Activated CD4-positive, alpha-beta T cell treated with anti-CD3 and anti-CD28 coated beads, Interleukin-2, Interleukin-4, amounts not matched to agents 100 ng/mL and 50 ng/mL, durations not matched to agents 16 hours and 8 hours (primary cell): ENCODE results near the gene KLHDC7A.
"Not testable (repeated sequence)": the region's sequence is repeated elsewhere in the genome, so short reads cannot be mapped to it uniquely, and the experiment has no call there.

Experiments used
- DNase-seq: peaks from one replicate; pipeline ENCODE4 v3.0.0-alpha.2; 2020; ENCODE audit warnings: low spot score

KLHDC7A gene

DNA sequence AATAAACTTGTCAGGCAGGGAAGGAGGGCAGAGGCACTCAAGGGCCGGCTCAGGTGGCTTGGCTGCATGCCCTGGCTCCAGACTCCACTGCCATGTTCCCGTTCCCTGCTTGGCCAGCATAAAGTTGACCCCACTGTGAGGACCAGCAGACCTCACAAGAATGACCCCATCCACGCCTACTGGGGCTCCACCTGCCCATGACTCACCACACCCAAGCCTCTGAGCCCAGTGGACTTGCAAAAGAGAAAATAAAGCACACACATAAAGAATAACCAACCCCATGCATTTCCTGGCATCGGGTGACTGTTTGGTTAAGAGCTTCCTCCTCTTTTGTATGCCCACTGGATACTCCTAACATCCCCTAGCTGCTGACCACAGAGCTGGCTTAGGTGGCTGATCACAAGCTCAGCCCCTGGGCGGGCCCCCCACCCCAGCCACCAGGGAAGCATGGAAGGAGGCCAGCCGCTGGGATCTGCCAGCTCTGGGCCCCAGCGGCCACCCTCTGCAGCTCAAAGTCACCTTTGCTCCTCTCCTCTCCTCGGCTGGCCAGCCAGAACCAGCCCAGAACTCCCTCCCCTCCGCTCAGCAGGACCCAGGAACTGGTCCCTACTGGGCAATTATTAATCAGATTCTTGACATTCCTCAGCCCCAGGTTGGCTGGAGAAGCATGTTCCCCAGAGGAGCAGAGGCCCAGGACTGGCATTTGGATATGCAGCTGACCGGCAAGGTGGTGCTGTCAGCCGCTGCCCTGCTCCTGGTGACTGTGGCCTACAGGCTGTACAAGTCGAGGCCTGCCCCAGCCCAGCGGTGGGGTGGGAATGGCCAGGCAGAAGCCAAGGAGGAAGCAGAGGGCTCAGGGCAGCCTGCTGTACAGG is at the start of gene KLHDC7A:
Gene KLHDC7A, plus strand, starts transcription at position 616 of the 875 bp plus-strand sequence. Its CDS starts 52 bp downstream, at position 668.
- DNase-seq = no peak

DNA sequence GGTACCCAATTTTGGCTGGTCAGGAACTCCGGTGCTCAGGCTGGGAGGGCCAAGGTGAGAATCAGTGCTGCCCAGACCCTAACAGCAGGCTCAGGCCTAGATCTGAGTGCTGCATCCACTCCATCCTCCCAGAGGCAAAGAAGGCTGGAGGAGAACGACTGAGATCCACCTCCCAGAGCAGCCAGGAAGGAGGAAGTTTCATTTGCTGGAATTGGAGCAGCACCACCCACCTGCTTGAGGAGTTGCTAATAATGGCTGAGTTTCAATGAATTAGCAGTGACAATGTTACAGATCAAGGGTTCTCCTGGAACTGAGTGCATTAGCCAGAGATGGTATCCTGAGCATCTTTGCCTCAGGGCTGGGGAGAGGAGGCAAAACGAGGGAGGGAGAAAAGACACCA is 46.7 kb upstream of the KLHDC7A start:
- DNase-seq = no peak

DNA sequence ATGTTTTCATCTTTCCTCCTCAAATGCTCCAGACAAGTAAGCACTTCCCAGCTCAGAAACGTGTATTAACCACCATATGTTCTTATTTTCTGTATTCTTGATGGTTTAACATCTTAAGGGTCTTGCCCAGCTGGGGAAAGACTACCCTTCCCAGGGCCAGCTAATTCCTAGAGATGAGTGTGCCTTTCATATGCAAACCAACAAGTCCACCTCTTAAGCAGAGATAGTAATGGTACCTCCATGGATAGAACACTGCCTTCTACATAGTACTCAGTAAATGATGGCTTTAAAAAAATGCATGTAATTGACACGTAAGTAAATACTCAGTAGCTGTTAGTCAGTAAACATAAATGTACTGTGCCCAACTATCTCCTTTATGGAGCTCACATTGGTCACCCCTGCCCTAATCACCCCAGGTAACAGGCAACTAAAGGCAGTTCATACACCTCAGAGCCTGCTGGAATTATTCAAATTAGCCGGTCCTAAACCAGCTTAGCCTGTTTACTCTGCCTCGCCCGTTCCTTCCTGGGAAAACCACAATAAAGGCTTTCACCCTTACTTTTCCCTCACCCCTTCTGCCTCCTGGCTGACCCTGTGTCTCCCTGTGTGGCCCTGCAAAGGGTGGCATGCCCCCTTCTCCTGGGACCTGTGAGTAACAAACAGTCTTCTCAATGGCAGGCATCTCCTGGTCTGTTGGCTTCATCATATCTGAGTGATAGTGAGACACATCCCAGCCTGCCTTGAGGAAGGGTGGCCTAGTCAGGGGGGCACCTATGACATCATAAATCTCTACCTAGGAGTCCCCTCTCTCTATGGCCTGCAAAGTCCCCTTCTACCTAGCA is 40.1 kb upstream of the KLHDC7A start:
- no peak for DNase-seq

DNA sequence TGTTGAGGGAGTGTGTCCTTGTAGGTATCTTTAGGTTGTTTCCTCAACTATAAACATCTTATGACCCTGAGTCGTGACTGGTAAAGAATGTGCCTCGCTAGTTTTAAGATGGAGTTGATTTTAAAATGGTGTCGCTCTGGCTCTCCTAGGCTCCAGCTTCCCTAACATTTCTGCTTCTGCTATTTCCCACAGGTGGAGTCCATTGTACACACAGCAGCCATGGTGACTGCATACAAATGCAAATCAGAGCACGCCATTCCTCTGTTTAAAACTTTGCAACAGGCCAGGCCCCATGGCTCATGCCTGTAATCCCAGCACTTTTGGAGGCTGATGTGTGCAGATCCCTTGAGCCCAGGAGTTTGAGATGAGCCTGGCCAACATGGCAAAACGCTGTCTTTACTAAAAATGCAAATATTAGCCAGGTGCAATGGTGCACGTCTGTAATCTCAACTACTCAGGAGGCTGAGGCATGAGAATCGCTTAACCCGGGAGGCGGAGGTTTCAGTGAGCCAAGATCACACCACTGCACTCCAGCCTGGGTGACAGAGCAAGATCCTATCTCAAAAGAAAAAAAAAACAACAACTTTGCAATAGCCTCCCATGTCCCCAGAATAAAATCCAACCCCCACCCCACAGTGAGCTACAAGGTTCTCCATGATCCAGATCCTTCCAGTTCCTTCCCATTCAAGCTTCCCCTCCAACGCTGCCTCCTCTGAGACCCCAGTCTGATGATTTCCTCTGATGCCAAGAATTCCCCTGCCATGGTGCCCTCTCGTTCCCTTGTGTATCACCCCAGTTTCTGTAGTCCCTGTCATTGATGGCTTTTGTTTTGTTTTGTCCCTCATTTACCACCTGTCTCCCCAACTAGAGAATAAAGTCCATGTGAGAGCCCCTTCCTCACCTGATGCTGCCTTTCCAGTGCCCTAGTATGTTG is 36.9 kb upstream of the KLHDC7A start:
- DNase-seq = no peak

DNA sequence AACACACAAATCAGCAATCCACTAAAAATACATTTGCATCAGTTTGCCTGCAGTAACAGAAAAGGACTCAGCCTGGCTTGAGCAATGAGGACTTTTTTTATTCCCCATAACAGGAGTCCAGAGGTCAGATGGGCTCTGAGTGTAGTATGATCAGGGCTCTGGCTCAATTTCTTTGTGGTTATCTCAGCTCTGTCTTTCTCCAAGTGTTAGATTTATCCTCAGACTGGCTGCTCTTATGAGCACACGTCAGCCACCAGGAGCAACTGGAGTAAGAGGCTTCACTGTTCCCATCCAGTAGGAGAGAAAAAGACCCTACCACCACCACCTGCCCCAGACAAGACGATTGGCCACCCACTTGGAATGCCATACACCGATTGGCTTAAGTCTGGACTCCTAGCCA is 36.2 kb upstream of the KLHDC7A start:
- DNase-seq = no peak

DNA sequence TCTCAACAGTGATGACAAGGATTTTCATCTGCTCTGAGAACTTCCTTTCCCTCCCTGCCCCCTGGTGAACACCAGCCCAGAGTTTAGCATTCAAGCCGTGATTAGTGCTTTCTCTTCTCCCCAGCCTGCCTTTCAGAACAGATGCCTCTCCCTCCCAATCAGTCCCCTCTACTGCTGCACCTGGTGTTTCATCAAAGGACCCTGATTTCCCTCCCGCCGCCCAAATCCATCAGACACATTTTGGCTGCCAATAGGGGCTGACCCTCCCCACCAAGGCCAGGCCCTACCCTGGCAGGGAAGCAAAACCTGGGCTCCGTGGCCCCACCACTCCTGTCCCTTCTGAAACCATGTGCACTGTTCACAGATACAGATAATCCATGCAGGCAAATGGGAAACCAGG is 34.0 kb upstream of the KLHDC7A start:
- DNase-seq = no peak

DNA sequence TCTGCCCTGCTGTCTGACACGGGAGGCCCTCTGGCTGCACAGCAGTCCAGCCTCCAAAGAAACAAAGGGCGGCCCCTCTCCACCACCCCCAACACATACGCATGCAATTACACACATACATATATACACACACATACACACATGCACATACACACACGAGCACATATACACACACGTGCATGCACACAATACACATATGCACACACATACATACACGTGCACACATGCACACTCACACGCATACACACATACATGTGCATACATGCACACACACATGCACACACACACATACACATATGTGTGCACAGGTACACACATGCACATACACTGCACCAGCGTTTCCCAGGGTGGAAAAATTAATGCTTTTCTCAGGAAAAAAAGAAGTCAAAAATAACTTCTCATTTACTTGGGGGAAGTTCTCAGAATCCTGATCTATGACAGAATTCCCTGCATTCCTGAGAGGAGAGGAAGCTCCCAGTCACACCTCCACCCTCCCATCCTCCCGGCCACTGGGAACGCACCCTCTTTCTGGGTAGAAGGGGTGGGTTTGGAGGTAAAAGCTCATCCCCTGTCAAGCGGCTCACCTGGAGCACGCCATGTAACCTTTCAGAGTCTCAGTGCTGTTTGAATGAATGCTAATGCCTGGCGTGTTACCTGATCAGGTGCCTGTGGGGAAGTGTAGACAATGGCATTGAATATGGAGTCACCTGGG is 33.1 kb upstream of the KLHDC7A start:
- no peak for DNase-seq

DNA sequence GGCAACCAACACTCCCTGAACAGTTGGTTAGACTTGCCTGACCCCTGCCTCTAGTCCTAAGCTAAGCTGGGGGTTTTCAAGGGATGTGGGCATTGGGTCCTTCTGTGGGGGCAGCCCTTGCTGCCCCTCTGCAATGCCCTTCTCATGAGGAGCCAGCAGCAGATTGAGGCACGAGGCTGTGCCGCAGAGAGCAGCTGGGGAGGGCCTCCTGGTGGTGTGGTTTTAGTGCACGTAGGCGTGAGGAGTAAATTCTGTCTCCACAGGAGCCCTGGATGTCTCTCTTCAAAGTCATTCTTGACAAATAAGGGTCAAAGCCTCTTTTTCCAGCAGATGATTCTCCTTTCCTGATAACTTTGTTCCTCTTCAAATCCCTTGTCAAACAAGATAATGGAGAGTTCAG is 31.8 kb upstream of the KLHDC7A start:
- no peak for DNase-seq

DNA sequence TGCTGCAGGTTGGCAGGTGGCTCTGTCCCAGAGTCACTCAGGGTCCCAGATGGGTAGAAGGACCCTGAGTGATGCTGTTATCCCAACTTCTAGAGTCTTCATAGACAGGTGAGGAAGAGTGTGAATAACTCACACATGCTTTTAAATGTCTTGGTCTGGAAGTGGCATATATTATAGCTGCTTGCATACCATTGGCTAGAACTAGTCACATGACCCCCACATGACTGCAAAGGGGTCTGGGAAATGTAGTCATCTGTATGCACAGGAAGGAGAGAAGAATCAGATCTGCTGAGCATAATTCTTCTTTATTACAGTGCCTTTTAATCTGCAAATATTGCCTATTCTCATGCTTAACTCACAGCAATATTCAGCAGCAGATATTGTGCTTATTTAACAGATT is 28.2 kb upstream of the KLHDC7A start:
- peak; percentile 10 for DNase-seq

DNA sequence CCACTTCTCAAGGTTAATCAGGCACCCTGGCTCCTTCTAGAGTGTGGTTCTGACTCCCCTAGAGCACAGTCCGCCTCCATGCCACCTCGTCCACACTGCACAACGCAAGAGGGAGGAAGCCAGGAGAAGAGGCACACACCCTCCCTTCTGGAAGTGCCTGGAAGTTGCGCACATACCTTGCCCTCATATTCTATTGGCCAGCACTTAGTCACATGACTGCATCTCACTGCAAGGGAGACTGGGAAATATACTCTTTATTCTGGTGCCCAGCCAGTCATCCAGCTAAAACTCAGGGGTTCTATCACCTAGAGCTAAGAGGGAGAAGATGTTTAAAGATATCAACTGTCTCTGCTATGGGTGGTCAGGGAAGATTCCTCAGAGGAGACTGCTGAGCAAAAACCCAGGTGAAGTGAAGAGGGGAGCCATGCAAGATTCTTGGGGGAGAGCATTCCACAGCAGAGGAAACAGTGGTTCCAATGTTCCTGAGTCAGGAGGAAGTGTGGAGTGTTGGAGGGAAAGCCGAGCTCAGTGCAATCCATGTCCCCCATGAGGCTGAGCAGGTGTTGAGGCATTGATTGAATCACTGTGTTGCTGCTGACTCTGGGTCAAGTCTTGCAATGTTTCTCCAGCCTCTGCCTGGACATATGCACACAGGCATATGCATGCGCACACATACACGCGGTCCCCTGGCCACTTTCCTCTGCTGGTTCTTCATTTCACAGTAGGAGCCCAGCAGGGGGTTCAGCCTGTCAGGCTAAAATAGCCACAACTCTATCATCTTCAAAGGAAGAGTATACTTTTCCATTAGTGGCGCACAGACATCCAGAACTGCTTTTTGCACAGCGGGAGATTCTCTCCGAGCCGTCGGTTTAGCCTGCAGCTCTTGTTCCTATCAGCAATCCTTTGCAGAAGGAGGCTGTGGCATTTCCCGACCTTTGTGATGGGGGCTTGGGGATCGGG is 22.3 kb upstream of the KLHDC7A start:
- no peak for DNase-seq

DNA sequence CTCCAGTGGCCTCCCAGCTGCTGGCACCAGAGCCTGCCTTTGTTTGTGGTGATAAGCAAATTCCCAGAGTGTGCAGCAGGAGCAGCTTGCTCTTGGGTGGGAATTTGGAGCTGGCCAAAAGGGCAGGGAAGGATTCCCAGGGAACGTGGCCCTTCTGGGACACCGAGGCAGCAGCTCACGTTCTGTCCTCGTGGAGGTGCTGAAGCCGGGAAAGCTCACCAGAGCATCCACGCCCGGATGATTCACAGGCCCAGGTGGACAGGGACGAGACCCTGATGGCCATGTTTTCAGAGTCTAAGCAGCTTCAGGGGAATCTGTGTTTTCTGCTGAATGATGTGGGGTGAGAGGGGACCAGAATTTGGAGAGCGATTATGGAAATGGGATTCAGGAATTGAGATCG is 19.1 kb upstream of the KLHDC7A start:
- no peak for DNase-seq

DNA sequence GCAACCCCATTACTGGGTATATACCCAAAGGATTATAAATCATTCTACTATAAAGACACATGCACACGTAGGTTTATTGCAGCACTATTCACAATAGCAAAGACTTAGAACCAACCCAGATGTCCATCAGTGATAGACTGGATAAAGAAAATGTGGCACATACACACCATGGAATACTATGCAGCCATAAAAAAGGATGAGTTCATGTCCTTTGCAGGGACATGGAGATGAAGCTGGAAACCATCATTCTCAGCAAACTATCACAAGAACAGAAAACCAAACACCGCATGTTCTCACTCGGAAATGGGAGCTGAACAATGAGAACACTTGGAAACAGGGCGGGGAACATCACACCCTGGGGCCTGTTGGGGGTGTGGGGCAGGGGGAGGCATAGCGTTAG is 18.2 kb upstream of the KLHDC7A start:
- DNase-seq = not testable (repeated sequence)

DNA sequence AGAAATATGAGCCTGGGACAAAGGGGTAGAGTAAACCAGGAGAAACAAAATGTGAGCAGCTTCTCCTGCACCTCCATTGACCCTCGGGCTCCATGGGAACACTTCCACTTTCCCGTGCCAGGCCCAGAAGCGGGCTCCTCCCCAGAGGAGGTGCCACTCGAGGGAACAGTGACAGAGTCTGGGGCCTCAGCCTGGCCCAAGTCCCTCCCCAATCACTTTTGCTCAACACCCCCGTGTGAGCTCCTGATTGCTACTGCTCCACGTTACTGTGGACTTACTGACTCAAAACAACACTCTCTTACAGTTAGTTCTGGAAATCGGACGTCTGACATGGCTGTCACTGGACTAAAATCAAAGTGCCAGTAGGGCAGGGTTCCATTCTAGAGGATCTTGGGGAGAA is 17.7 kb upstream of the KLHDC7A start:
- DNase-seq = no peak

DNA sequence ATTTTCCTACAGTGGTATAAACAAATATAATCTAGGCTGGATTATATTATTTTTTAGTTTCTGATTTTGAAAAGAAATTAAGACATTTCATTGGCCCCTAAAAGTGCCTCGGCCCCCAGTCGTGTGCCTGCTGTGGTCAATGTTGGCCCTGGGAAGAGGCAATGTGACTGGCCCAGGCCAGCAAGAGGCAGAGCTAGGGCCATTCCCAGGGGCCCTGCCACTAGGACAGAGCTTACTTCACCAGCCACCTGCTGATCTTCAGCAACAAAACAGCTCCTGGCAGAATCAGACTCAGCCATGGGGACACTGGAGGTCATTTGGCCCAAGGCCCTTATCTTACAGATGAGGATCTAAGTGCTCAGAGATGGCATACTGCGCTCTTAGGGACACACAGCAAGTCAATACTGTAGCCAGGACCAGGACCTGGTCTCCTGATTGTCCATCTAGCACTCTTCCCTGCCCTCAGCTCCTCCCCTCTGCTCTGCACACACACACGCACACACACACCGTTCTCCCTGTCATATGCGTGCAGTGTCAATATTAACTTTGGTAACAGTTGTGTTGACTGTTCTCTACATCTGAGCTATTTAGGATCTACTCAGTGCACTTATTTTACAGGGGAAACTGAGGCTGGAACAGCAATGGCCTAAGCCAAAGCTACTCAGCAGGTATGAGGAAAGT is 16.6 kb upstream of the KLHDC7A start:
- no peak for DNase-seq

DNA sequence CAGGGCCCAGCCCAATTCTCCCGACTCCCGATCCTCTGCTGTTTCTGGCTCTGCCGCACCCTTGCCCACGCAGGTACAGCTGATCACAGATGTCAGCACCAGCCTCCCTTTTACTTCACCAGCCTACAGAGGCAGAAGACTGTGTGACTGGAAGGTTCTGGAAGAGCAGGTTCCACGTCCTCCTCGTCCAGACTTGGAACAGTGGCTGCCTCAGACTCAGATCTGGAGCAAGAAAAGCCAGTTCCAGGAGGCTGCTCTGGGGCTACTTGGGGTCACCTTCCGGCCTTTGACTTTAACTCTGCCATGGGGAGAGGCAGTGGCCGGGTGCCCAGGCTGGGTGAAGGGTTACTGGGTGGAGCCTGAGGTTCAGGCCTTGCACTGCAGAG is 16.1 kb upstream of the KLHDC7A start:
- DNase-seq = no peak

DNA sequence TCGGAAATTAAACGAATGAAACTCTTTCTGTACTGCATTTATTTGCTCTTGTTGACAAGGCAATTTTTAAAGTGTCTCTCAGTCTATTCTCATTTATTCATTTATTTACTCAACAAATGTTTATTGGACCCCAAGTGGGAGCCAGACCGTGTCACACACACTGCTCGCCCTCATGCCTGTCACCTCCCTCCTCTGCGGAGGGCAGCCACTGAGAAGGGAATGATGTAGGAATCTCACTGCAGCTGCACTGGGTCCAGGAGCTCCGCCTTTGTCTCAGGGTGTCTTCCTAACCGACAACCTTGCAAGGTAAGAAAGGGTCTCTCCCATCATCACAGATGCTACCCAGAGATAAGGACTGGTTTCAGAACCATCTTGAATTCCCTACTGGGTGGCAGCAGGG is 14.1 kb upstream of the KLHDC7A start:
- no peak for DNase-seq

DNA sequence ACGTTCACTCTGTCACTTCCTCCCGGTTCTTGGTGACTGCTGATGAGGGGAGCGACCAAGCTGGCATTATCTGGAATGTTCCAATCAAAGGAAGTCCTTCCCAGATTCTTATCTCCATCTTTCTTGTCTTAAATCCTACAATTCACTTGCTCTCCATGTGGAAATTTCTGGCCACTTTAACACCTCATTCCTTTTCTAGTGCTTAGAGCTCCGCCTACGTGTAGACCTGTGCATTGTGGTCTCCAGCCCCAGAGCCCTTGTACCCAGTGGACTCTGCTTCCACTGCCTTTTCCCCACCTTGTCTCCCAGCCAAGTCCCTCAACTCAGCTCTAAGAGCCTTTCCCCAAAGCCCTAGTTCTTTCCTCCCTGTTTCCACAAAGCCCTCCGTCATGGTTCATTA is 12.2 kb upstream of the KLHDC7A start:
- DNase-seq = no peak

DNA sequence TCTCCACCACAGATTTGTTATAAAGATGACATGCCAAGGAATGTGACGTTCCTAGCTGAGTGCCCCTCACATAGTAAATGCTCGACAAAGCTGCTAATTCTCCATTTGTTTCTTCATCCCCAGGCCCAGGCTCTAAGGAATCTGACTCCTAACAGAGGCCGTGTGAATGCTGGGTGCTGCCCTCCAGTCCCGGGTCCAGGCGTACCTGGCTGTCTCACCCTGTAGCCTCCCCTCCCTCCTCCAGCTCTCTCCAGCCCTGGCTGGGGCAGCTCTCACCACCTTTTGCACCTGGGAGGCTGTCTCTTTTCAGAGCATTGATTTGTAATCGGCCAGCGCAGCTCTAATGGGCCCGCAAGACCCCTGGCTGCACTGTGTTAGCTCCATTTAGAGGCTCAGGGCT is 11.2 kb upstream of the KLHDC7A start:
- DNase-seq = no peak

DNA sequence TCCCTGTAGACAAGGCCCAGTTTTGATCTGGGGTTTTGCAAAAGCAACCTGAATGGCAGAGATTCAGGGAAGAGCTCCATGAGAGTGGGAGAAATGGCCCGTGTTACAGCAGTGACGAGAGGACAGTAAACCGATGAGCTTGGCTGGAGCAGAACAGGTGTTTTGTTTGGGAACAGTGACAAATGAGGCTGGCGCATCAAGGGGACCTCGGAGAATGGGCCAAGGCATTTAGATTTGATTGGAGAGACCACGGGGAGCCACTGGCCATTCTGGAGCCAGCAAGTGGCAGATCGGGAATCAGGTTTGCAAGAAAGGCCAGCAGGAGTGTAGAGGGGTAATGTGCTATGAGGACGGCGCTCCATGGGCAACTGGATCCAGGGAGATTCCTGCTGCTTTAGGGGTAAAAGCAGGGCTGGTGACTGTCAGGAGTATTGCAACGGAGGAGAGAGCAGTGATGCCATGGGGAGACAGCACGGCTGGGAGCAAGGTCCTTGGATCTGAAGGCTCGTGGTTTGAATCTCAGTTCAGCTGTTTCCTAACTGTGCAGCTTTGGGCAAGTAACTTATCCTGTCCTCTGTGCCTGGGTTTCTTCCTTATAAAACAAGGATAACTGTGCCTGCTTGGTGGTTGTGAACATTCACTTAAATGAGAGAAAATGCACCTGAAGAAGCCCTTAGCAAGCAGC is 9.9 kb upstream of the KLHDC7A start:
- DNase-seq = no peak
